ENCODE results near the gene HMGXB4. TPM values are rescaled to one million over a fixed set of nuclear protein-coding genes. Genes with fewer than 3 reads are reported as not detected.
A peak's percentile ranks its signal among the peaks of the same experiment; 100 is the strongest.

HMGXB4 gene
- total and polyA plus RNA-seq, 2 of the 13 experiments (the other 11 are each of a cell fraction or from before 2014, with no cell fraction given) = 13.9 to 16.3 TPM

DNA sequence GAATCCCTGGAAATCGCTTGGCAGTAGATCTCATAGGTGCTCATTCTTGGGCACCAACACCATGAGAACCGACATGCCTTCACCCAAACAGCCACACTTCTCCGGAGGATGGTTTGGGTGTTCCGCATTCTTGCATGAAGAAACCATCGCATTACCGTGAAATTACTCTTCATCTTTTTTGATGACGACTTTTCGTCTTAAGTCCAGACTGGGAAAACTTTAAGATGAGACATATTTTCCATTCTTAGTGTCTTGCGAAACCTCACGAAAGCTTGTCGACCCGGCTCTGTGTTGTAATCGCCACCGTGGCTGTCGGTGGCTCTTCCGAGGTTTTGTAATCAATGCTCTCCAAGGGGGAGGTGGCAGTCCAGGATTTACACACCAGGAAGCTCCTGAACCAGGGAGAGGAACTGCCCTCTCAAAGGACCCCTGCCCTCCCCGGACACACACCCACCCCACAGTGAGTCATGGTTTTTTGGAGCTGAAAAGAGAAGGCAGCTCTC is 44.1 kb downstream of the HMGXB4 start (continued):
- TF ChIP-seq ZNF234 (CRISPR knock-in tag; conservative IDR thresholded peaks at IDR 0.05) (no peak), RARA (CRISPR knock-in tag; IDR thresholded peaks at IDR 0.05) (peak; percentile 82), XBP1 (CRISPR knock-in tag; IDR thresholded peaks at IDR 0.05) (no peak), HNRNPUL1 (IDR thresholded peaks at IDR 0.05; ENCODE audit: low read depth, low read length) (no peak), POLR2G (IDR thresholded peaks at IDR 0.05; ENCODE audit: low read depth, low read length) (peak; percentile 39; the same call in 1 of the 2 replicates), SALL1 (CRISPR knock-in tag; IDR thresholded peaks at IDR 0.05) (peak; percentile 79), NR1H2 (CRISPR knock-in tag; IDR thresholded peaks at IDR 0.05; ENCODE audit: borderline replicate concordance, low read depth) (no peak), KDM6A (CRISPR knock-in tag; IDR thresholded peaks at IDR 0.05; ENCODE audit: low read depth) (no peak), ZNF235 (CRISPR knock-in tag; IDR thresholded peaks at IDR 0.05; ENCODE audit: borderline replicate concordance) (no peak), POLR2A (IDR thresholded peaks at IDR 0.05; ENCODE audit: insufficient read depth in 1 of 2, low read depth in 2 of 2, low read length in 2 of 2) (peak; percentile 55 to 59; a peak in 3 of 4 replicates), ARNT (IDR thresholded peaks at IDR 0.05) (no peak), RFX3 (CRISPR knock-in tag; IDR thresholded peaks at IDR 0.05) (no peak), IRF2 (CRISPR knock-in tag; IDR thresholded peaks at IDR 0.05) (peak; percentile 80)
- TF ChIP-seq, protein P1, sequence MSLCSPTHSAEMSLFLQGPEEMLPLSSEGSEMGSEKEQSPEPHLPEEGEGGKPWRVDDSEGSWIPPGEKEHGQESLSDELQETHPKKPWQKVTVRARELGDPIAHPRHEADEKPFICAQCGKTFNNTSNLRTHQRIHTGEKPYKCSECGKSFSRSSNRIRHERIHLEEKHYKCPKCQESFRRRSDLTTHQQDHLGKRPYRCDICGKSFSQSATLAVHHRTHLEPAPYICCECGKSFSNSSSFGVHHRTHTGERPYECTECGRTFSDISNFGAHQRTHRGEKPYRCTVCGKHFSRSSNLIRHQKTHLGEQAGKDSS (CRISPR knock-in tag; IDR thresholded peaks at IDR 0.05; ENCODE audit: borderline replicate concordance, low read depth) = no peak
- TF ChIP-seq, protein P2, sequence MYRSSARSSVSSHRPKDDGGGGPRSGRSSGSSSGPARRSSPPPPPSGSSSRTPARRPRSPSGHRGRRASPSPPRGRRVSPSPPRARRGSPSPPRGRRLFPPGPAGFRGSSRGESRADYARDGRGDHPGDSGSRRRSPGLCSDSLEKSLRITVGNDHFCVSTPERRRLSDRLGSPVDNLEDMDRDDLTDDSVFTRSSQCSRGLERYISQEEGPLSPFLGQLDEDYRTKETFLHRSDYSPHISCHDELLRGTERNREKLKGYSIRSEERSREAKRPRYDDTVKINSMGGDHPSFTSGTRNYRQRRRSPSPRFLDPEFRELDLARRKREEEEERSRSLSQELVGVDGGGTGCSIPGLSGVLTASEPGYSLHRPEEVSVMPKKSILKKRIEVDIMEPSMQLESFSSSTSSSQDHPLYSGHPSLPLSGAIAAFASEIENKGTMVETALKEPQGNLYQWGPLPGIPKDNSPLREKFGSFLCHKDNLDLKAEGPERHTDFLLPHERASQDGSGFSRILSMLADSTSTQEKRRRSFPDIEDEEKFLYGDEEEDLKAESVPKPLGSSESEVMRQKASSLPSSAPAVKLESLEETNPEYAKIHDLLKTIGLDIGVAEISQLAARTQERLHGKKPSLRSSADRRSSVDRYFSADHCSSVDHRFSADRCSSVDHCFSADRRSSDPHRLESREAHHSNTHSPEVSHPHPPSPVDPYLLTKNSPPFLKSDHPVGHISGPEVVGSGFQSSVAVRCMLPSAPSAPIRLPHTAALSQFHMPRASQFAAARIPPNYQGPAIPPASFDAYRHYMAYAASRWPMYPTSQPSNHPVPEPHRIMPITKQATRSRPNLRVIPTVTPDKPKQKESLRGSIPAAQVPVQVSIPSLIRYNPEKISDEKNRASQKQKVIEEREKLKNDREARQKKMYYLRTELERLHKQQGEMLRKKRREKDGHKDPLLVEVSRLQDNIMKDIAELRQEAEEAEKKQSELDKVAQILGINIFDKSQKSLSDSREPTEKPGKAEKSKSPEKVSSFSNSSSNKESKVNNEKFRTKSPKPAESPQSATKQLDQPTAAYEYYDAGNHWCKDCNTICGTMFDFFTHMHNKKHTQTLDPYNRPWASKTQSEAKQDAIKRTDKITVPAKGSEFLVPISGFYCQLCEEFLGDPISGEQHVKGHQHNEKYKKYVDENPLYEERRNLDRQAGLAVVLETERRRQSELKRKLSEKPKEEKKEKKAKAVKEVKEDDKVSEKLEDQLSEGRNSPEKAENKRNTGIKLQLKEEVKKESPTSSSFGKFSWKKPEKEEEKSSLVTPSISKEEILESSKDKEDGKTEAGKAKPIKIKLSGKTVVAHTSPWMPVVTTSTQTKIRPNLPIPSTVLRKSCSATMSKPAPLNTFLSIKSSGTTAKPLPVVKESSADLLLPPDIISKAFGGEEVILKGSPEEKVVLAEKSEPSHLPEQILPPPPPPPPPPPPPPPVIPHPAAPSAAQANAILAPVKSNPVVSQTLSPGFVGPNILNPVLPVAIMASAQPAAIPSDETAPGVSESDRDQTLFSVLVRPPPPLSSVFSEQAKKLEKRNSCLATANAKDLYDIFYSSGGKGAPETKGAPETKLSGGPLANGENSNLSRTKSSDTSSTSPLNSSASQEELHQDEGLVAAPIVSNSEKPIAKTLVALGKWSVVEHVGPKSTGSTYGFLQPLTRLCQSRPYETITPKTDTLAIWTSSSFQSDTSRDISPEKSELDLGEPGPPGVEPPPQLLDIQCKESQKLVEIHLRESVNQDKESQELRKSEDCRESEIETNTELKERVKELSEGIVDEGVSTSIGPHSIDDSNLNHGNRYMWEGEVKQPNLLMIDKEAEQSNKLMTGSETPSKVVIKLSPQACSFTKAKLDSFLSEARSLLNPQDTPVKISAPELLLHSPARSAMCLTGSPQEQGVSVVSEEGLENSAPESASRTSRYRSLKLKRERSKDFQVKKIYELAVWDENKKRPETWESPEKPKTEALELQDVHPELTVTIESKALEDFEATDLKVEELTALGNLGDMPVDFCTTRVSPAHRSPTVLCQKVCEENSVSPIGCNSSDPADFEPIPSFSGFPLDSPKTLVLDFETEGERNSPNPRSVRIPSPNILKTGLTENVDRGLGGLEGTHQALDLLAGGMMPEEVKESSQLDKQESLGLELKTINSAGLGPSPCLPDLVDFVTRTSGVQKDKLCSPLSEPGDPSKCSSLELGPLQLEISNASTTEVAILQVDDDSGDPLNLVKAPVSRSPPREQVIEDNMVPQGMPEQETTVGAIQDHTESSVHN (CRISPR knock-in tag; IDR thresholded peaks at IDR 0.05) = no peak
- TF ChIP-seq, protein P3, sequence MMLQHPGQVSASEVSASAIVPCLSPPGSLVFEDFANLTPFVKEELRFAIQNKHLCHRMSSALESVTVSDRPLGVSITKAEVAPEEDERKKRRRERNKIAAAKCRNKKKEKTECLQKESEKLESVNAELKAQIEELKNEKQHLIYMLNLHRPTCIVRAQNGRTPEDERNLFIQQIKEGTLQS (CRISPR knock-in tag; IDR thresholded peaks at IDR 0.05) = peak; percentile 47; the same call in 1 of the 2 replicates
- TF ChIP-seq, protein P4, sequence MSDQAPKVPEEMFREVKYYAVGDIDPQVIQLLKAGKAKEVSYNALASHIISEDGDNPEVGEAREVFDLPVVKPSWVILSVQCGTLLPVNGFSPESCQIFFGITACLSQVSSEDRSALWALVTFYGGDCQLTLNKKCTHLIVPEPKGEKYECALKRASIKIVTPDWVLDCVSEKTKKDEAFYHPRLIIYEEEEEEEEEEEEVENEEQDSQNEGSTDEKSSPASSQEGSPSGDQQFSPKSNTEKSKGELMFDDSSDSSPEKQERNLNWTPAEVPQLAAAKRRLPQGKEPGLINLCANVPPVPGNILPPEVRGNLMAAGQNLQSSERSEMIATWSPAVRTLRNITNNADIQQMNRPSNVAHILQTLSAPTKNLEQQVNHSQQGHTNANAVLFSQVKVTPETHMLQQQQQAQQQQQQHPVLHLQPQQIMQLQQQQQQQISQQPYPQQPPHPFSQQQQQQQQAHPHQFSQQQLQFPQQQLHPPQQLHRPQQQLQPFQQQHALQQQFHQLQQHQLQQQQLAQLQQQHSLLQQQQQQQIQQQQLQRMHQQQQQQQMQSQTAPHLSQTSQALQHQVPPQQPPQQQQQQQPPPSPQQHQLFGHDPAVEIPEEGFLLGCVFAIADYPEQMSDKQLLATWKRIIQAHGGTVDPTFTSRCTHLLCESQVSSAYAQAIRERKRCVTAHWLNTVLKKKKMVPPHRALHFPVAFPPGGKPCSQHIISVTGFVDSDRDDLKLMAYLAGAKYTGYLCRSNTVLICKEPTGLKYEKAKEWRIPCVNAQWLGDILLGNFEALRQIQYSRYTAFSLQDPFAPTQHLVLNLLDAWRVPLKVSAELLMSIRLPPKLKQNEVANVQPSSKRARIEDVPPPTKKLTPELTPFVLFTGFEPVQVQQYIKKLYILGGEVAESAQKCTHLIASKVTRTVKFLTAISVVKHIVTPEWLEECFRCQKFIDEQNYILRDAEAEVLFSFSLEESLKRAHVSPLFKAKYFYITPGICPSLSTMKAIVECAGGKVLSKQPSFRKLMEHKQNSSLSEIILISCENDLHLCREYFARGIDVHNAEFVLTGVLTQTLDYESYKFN (CRISPR knock-in tag; conservative IDR thresholded peaks at IDR 0.05) = peak; percentile 71

Measured in HepG2 (cell line).